ENCODE data around the gene NDRG3. TPM values are rescaled to one million over a fixed set of nuclear protein-coding genes. Genes with fewer than 3 reads are reported as not detected.

Gene NDRG3
- total and polyA plus RNA-seq, 9 donors, result 16.7 to 66.0 (median 24.1) TPM

GRCh38 chr20:36732456-36732855, 13.4 kb downstream of the NDRG3 start:
- Histone ChIP-seq H3K4me1 (ENCODE audit: insufficient read depth) (no peaks in the 10 kb centered on the region), H3K9me3 (no peaks in the 10 kb centered on the region), H3K27me3 (no peaks in the 10 kb centered on the region), H3K36me3 (no peaks in the 10 kb centered on the region), H3K4me3 (no peak overlapping the region), H3K27ac (no peak overlapping the region)
- DNase-seq, result no peak
- TF ChIP-seq, protein P1, sequence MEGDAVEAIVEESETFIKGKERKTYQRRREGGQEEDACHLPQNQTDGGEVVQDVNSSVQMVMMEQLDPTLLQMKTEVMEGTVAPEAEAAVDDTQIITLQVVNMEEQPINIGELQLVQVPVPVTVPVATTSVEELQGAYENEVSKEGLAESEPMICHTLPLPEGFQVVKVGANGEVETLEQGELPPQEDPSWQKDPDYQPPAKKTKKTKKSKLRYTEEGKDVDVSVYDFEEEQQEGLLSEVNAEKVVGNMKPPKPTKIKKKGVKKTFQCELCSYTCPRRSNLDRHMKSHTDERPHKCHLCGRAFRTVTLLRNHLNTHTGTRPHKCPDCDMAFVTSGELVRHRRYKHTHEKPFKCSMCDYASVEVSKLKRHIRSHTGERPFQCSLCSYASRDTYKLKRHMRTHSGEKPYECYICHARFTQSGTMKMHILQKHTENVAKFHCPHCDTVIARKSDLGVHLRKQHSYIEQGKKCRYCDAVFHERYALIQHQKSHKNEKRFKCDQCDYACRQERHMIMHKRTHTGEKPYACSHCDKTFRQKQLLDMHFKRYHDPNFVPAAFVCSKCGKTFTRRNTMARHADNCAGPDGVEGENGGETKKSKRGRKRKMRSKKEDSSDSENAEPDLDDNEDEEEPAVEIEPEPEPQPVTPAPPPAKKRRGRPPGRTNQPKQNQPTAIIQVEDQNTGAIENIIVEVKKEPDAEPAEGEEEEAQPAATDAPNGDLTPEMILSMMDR (IDR thresholded peaks at IDR 0.05), result no peak
- TF ChIP-seq EP300 (IDR thresholded peaks at IDR 0.05), result no peak
- TF ChIP-seq POLR2A (IDR thresholded peaks at IDR 0.05), result no peak
- WGBS, 3 donors, result 98 to 100% (median 100%) methylated on average over 1 of the region's 1 CpG
- intact Hi-C loops (cut with DNase I), result no loop called here

DNA sequence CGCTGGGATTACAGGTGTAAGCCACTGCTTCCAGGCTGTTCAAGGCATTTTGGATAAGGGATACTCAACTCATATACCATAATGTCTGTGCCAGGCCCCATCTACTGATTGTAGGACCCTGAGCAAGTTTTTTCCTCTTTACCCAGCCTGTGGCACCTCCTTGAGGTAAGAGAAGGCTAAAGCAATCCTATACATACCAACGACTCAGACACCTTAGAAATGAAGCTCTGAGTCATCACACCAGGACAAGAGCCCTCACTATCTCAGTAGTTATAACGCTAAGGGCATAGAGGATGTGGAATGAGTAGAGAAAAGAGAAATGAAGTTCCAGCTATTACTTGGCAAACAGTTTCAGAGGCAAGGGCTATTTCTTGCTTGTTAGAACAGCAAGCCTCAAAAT, 16.9 kb downstream of the NDRG3 start:
- H3K36me3 ChIP-seq, result no peaks in the 10 kb centered on the region
- no peak overlapping the region for H3K27ac ChIP-seq
- no peaks in the 10 kb centered on the region for H3K9me3 ChIP-seq
- intact Hi-C loops (cut with DNase I), result no loop called here
- TF ChIP-seq POLR2A (IDR thresholded peaks at IDR 0.05) (no peak), EP300 (IDR thresholded peaks at IDR 0.05) (no peak)
- TF ChIP-seq, protein P1 (IDR thresholded peaks at IDR 0.05), result no peak
- no peaks in the 10 kb centered on the region for H3K27me3 ChIP-seq
- no peak for DNase-seq
- 56 to 74% (median 69%) methylated on average over 3 of the region's 3 CpGs for WGBS, 3 donors
- H3K4me3 ChIP-seq, result no peak overlapping the region
- no peaks in the 10 kb centered on the region for H3K4me1 ChIP-seq (ENCODE audit: insufficient read depth)

DNA sequence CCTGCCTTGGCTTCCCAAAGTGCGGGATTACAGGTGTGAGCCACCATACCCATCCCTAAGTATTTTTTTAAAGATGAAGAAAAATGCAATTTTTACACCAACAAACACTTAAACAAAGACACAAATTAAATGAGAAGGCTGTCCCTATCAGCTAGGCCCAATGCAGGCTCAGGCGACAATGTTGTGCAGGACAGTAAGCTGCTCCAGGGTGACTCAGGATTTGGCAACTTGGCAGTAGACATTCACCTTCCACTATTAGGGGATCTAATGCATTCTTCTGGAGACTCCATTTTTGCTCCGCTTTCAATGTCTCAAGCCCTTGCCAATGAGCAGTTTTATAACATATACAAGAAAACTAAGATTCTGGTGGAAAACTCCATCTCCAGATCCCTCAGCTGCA, 19.7 kb downstream of the NDRG3 start:
- no peak for DNase-seq
- Histone ChIP-seq H3K9me3 (no peaks in the 10 kb centered on the region), H3K27ac (no peak overlapping the region), H3K27me3 (no peaks in the 10 kb centered on the region), H3K4me3 (no peak overlapping the region), H3K4me1 (ENCODE audit: insufficient read depth) (no peaks in the 10 kb centered on the region), H3K36me3 (no peaks in the 10 kb centered on the region)
- TF ChIP-seq, protein P1 (IDR thresholded peaks at IDR 0.05), result no peak
- TF ChIP-seq EP300 (IDR thresholded peaks at IDR 0.05), result no peak
- TF ChIP-seq POLR2A (IDR thresholded peaks at IDR 0.05), result no peak
- WGBS, 3 donors, result 95 to 99% (median 98%) methylated on average over 3 of the region's 3 CpGs
- intact Hi-C loops (cut with DNase I), result no loop called here

DNA sequence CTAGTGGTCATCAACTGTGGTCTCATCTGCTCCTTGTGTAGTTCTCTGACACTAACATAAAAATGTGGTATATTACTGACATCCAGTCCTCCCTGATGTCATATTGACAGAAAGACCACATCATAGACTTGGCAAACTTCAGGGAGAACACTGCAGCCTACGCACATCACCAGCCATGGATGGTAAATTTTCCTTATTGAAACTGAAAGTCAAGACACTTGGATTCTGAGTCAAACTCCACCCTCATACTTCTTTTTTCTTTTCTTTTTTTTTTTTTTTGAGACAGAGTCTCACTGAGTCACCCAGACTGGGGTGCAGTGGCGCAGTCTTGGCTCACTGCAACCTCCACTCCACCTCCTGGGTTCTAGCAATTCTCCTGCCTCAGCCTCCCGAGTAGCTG, 25.4 kb downstream of the NDRG3 start:
- no peaks in the 10 kb centered on the region for H3K4me1 ChIP-seq (ENCODE audit: insufficient read depth)
- no peak for TF ChIP-seq POLR2A (IDR thresholded peaks at IDR 0.05)
- no peak for TF ChIP-seq EP300 (IDR thresholded peaks at IDR 0.05)
- TF ChIP-seq, protein P1 (IDR thresholded peaks at IDR 0.05), result no peak
- WGBS, 3 donors, result 92 to 97% (median 93%) methylated on average over 3 of the region's 3 CpGs
- no peak for DNase-seq
- no peak overlapping the region for H3K27ac ChIP-seq
- no peaks in the 10 kb centered on the region for H3K9me3 ChIP-seq
- intact Hi-C loops (cut with DNase I), result no loop called here
- no peaks in the 10 kb centered on the region for H3K27me3 ChIP-seq
- no peak overlapping the region for H3K4me3 ChIP-seq
- H3K36me3 ChIP-seq, result no peaks in the 10 kb centered on the region

- Histone ChIP-seq H3K9me3 (no peaks in the 10 kb centered on the region), H3K27ac (no peak overlapping the region), H3K27me3 (no peaks in the 10 kb centered on the region), H3K4me3 (no peak overlapping the region), H3K4me1 (ENCODE audit: insufficient read depth) (no peaks in the 10 kb centered on the region), H3K36me3 (no peaks in the 10 kb centered on the region)
- DNase-seq, result no peak
- TF ChIP-seq EP300 (IDR thresholded peaks at IDR 0.05) (no peak), POLR2A (IDR thresholded peaks at IDR 0.05) (no peak)
- TF ChIP-seq, protein P1 (IDR thresholded peaks at IDR 0.05), result no peak
- 73 to 77% (median 77%) methylated on average over 2 of the region's 2 CpGs for WGBS, 3 donors
- intact Hi-C loops (cut with DNase I), result no loop called here
These were observed 28.2 kb downstream of the NDRG3 start for GRCh38 chr20:36717657-36718056.
